Rectal smooth muscle tissue (tissue), 1 donor: ENCODE data around the gene BCAS1.

Experiments used
- H3K27ac ChIP-seq: one replicate; pipeline ENCODE4 v1.7.0; 2013; ENCODE audit warnings: low read depth, low read length, inconsistent platforms
- H3K27me3 ChIP-seq: one replicate; pipeline ENCODE4 v1.7.0; 2013; ENCODE audit warnings: low read length; ENCODE audit not compliant: control insufficient read depth, insufficient read depth
- H3K36me3 ChIP-seq: one replicate; pipeline ENCODE4 v1.7.0; 2013; ENCODE audit warnings: low read length; ENCODE audit not compliant: control insufficient read depth, insufficient read depth
- H3K4me1 ChIP-seq: one replicate; pipeline ENCODE4 v1.7.0; 2013; ENCODE audit warnings: low read length; ENCODE audit not compliant: control insufficient read depth, insufficient read depth
- H3K4me3 ChIP-seq: one replicate; pipeline ENCODE4 v1.7.0; 2013; ENCODE audit warnings: low read length
- H3K9ac ChIP-seq: one replicate; pipeline ENCODE4 v1.7.0; 2013; ENCODE audit warnings: low read length

Gene BCAS1

DNA sequence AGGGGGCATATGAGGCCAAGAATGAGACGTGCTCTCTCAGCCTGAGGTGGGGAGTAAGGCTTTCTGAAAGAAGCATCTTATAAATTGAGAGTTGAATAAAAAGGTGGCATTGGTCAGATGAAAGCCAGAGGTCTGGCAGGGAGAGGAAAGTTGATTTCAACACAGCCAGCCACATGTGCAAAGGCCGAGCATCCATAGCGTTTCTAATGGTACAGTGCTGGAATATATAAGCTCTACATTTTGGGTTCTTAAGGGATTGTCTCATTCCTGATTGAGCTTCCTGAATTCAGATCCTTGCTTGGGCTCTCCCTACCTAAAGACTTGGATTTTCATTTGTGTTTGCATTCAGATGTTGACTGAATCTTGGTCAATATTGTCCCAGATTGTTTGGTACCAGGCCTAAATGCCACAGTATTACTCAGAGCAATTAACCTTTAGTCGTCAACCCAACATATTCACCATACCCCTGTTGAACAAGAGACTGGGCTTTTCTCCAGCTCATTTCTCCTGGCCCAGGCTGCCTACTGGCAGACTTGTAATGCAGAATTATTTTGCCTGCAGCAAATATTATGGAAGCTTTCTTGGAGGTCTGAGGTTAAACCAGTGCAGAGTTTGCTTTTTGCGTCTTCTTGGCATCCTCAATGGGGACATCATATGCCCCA, 14.5 kb upstream of the BCAS1 start:
- no peak overlapping the region for H3K27ac ChIP-seq

DNA sequence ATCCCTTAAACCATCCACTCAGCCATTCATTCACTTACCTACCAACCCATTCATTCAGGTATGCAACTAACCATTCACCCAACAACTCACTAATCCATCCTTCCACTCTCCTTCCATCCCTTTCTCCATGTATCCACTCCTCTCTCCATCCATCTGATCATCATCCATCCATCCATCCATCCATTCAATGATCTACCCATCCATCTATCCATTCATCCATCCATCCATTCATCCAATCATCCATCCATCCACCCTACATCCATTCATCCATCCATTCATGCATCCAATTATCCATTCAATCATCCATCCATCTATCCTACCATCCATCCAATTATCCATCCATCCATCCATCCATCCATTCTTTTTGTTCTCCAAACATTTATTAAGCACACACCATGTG, 13.8 kb upstream of the BCAS1 start:
- Histone ChIP-seq H3K36me3 (no peaks in the 10 kb centered on the region), H3K27me3 (no peaks in the 10 kb centered on the region), H3K27ac (no peak overlapping the region), H3K4me1 (no peaks in the 10 kb centered on the region), H3K4me3 (no peak overlapping the region), H3K9ac (no peak overlapping the region)

More for the DNA sequence above, 14.5 kb upstream of the BCAS1 start:
- Histone ChIP-seq H3K27me3 (no peaks in the 10 kb centered on the region), H3K9ac (no peak overlapping the region), H3K36me3 (no peaks in the 10 kb centered on the region), H3K4me3 (no peak overlapping the region), H3K4me1 (no peaks in the 10 kb centered on the region)

DNA sequence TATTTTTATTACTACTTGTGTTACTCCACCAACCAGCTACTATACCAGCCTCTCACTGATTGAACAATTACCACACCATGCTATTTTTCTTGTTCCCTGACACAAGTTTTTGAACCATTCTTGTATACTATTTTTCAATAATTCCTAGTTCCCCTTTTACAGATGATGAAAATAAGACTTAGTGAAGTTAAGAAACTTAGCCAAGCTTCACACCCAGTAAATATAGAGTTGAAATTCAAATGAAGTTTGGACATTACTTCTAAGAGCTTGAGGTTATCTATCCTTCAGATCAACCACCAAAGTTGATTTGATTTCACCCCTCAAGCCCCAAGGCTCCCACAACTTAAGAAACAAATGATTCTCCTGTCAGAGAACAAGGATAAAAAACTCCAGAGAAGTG, 13.1 kb upstream of the BCAS1 start:
- Histone ChIP-seq H3K9ac (no peak overlapping the region), H3K36me3 (no peaks in the 10 kb centered on the region), H3K4me1 (no peaks in the 10 kb centered on the region), H3K27ac (no peak overlapping the region), H3K27me3 (no peaks in the 10 kb centered on the region), H3K4me3 (no peak overlapping the region)

GRCh38 chr20:54082100-54082499, 11.7 kb upstream of the BCAS1 start:
- H3K27ac ChIP-seq, result no peak overlapping the region
- no peaks in the 10 kb centered on the region for H3K4me1 ChIP-seq
- H3K4me3 ChIP-seq, result no peak overlapping the region
- H3K36me3 ChIP-seq, result no peaks in the 10 kb centered on the region
- H3K27me3 ChIP-seq, result no peaks in the 10 kb centered on the region
- H3K9ac ChIP-seq, result no peak overlapping the region

DNA sequence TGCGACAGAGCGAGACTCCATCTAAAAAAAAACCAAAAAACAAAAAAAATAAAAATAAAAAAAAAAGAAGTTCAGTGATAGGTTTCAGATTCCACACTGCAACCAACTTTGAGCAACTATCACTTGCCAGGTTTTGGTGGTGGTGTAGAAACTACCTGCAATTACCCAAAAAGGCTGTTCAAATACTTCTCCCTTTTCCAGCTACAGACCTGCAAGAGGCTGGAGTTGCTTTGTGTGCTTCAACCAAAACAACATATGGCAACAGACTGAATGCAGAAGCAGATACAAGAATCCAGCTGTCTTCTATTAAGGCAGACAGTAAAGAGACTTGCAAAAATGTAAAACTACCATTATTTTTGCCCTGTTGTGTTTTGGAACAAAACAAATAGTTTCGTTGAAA, 9.3 kb upstream of the BCAS1 start:
- peaks cover 4% of the 10 kb centered on the region for H3K27me3 ChIP-seq
- H3K36me3 ChIP-seq, result no peaks in the 10 kb centered on the region
- no peak overlapping the region for H3K27ac ChIP-seq
- H3K9ac ChIP-seq, result no peak overlapping the region
- H3K4me1 ChIP-seq, result no peaks in the 10 kb centered on the region
- H3K4me3 ChIP-seq, result no peak overlapping the region

DNA sequence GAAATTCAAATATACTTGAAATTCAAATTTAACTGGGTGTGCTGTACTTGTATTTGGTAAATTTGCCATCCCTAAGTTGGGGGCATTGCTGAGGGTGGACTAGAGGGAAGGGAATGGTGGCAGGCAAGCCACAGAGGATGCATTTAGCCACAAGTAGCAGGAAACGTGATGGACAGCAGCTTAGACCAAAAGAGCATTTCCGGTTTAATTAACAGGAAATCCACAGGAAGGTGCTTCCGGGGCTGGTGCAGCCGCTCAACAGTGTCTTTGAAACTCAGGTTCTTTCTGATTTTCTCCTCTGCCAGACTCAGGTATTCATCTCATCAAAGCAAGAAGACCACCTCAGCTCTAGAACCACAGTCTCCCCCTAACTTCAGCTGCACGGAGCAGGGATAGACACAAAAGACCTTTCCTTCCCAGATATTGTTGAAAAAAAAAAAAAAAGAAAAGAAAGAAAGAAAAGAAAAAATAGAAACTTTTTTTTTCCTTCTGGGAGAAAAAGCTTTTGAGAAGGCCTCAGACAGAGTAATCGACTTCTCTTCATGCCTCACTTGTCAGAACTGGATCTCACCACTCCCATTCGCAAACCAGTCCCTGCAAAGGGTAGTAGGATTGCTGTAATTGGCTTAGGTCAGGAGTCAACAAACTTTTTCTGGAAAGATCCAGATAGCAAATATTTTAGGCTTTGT, 8.0 kb upstream of the BCAS1 start:
- Histone ChIP-seq H3K27ac (no peak overlapping the region), H3K4me1 (no peaks in the 10 kb centered on the region), H3K27me3 (peaks cover 4% of the 10 kb centered on the region), H3K9ac (no peak overlapping the region), H3K4me3 (no peak overlapping the region), H3K36me3 (no peaks in the 10 kb centered on the region)

DNA sequence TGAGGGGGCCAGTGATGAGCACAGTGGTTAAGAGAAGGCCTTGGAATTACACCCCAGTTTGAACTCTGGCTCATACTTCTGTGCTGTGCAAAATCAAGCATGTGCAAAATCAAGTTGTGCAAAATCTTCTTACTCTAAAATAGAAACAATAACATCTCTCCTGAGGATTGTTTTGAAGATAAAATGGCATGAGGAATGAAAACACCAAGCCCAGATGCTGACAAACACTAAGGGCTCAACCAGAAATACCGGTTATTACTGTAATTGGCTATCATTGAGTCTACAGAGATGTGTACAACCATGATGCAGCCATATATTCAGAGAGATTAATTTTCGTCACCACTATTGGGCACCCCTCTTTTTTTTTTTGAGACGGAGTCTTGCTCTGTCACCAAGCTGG, 5.9 kb upstream of the BCAS1 start:
- Histone ChIP-seq H3K9ac (no peak overlapping the region), H3K27ac (no peak overlapping the region), H3K4me1 (no peaks in the 10 kb centered on the region), H3K27me3 (peaks cover 4% of the 10 kb centered on the region), H3K36me3 (no peaks in the 10 kb centered on the region), H3K4me3 (no peak overlapping the region)

- no peak overlapping the region for H3K4me3 ChIP-seq
- no peaks in the 10 kb centered on the region for H3K36me3 ChIP-seq
- H3K9ac ChIP-seq, result no peak overlapping the region
- no peak overlapping the region for H3K27ac ChIP-seq
- H3K27me3 ChIP-seq, result peaks cover 4% of the 10 kb centered on the region
- H3K4me1 ChIP-seq, result no peaks in the 10 kb centered on the region
Observed at GRCh38 chr20:54075322-54075721, 4.9 kb upstream of the BCAS1 start.

- Histone ChIP-seq H3K4me1 (no peaks in the 10 kb centered on the region), H3K27ac (no peak overlapping the region), H3K27me3 (peaks cover 4% of the 10 kb centered on the region), H3K9ac (no peak overlapping the region), H3K4me3 (no peak overlapping the region), H3K36me3 (no peaks in the 10 kb centered on the region)
Observed at GRCh38 chr20:54074511-54074910, 4.1 kb upstream of the BCAS1 start.

DNA sequence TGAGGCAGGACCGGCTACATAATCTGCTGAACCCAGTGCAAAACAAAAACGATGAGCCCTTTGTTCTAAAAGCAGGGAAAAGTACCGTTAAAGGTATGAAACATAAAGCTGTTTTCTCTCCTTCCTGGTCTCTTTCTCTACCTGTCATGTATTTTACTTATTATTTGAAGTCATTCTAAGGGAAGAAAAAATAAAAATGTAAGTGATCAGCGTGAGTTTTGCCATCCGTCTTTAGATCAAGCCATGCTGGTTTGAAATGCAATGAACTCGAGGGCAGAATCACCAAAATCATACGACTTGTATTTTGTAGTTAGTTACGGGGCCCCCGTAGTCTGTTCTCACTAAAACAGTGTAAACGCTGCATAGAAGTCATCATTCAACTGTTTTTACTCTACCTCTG, 2.9 kb upstream of the BCAS1 start:
- H3K27ac ChIP-seq, result no peak overlapping the region
- H3K27me3 ChIP-seq, result peaks cover 4% of the 10 kb centered on the region
- no peaks in the 10 kb centered on the region for H3K36me3 ChIP-seq
- H3K4me1 ChIP-seq, result no peaks in the 10 kb centered on the region
- no peak overlapping the region for H3K4me3 ChIP-seq
- H3K9ac ChIP-seq, result no peak overlapping the region

GRCh38 chr20:54069501-54069971, 858 bp downstream of the BCAS1 start:
- H3K27ac ChIP-seq, result no peak overlapping the region
- H3K27me3 ChIP-seq, result no peaks in the 10 kb centered on the region
- peak overlapping the region; percentile 19 for H3K9ac ChIP-seq
- H3K4me3 ChIP-seq, result peak overlapping the region; percentile 45
- H3K4me1 ChIP-seq, result no peaks in the 10 kb centered on the region
- no peaks in the 10 kb centered on the region for H3K36me3 ChIP-seq

- H3K4me3 ChIP-seq, result no peak overlapping the region
- no peaks in the 10 kb centered on the region for H3K4me1 ChIP-seq
- H3K27me3 ChIP-seq, result no peaks in the 10 kb centered on the region
- no peak overlapping the region for H3K27ac ChIP-seq
- no peaks in the 10 kb centered on the region for H3K36me3 ChIP-seq
- H3K9ac ChIP-seq, result no peak overlapping the region
Observed at GRCh38 chr20:54068966-54069365, 1.4 kb downstream of the BCAS1 start.

DNA sequence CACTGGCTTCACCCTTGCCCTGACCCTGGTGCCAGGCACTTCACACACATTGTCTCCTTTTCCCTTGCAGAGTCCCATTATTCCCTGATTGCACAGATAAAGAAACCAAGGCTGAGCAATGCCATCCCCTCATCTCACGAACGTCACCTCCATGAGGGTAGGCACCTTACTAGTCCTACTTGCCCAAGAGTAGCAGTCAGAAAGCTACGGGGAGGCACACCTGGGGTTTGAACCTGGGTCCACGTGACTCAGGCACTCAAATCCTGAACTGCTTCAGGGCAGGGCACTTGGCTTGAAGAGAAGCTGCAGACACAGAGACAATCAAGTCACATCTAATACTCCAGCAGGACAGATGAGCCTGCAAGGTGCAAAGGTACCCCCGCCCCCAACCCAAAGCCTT, 1.9 kb downstream of the BCAS1 start:
- Histone ChIP-seq H3K9ac (no peak overlapping the region), H3K27ac (no peak overlapping the region), H3K27me3 (no peaks in the 10 kb centered on the region), H3K4me1 (no peaks in the 10 kb centered on the region), H3K4me3 (peak overlapping the region; percentile 37), H3K36me3 (no peaks in the 10 kb centered on the region)
